ENCODE measurements around the gene PDGFB.

Gene PDGFB

GRCh38 chr22:39173787-39174497 is 70.8 kb downstream of the PDGFB start:
- no peak for DNase-seq (ENCODE audit: extremely low spot score)
- no peak for TF ChIP-seq CTCF (IDR thresholded peaks at IDR 0.05; ENCODE audit: control extremely low read depth, extremely low read depth, low read depth, missing control alignments)
- POLR2A ChIA-PET: interaction anchor here (1.1 to 1.5 kb wide), 2 partner anchors 133 to 146 kb away, joined by 3 to 4 read pairs; partner anchors contain the start of gene RPL3
- CTCF ChIA-PET: interaction anchor here (0.7 to 9.4 kb wide), 6 partner anchors 9 to 354 kb away, joined by 3 to 131 read pairs (median 4); no protein-coding TSS in a partner anchor
